Measurements from ENCODE around the gene NXN. TPM values are rescaled to one million over a fixed set of nuclear protein-coding genes. Genes with fewer than 3 reads are reported as not detected.
"Not testable (repeated sequence)": the region's sequence is repeated elsewhere in the genome, so short reads cannot be mapped to it uniquely, and the experiment has no call there.

Gene NXN
- total RNA-seq, 1 experiment from 2014 or later: 6.0 TPM

DNA sequence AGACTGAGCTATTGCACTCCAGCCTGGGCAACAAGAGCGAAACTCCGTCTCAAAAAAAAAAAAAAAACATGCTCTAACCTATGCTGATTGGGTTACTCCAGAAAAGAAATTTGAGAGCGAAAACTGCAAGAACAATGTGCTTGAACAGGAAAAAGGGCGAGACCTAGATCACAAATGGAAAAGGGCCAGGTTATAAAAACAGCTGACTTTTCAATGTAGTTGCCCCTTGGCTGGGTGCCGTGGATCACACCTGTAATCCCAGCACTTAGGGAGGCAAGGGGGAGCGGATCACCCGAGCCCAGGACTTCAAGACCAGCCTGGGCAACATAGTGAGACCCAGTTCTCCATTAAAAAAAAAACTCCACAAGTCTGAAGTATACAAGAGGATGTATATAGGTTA lies 148.6 kb downstream of the NXN start:
- no peak for TF ChIP-seq EZH2 (IDR thresholded peaks at IDR 0.05; ENCODE audit: borderline replicate concordance, low read depth, low read length, poor library complexity, severe bottlenecking)
- TF ChIP-seq, protein P1, sequence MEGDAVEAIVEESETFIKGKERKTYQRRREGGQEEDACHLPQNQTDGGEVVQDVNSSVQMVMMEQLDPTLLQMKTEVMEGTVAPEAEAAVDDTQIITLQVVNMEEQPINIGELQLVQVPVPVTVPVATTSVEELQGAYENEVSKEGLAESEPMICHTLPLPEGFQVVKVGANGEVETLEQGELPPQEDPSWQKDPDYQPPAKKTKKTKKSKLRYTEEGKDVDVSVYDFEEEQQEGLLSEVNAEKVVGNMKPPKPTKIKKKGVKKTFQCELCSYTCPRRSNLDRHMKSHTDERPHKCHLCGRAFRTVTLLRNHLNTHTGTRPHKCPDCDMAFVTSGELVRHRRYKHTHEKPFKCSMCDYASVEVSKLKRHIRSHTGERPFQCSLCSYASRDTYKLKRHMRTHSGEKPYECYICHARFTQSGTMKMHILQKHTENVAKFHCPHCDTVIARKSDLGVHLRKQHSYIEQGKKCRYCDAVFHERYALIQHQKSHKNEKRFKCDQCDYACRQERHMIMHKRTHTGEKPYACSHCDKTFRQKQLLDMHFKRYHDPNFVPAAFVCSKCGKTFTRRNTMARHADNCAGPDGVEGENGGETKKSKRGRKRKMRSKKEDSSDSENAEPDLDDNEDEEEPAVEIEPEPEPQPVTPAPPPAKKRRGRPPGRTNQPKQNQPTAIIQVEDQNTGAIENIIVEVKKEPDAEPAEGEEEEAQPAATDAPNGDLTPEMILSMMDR (conservative IDR thresholded peaks at IDR 0.05; ENCODE audit: low read depth, low read length): no peak
- Histone ChIP-seq H3K36me3 (ENCODE audit: insufficient read depth, low read length, poor library complexity, severe bottlenecking) (no peaks in the 10 kb centered on the region), H3K4me3 (ENCODE audit: low read depth, low read length, poor library complexity, severe bottlenecking) (no peak overlapping the region), H3K4me1 (ENCODE audit: insufficient read depth, low read length, poor library complexity, severe bottlenecking) (no peaks in the 10 kb centered on the region), H3K27me3 (replicated peaks; ENCODE audit: insufficient read depth, low read depth, low read length, poor library complexity) (no peaks in the 10 kb centered on the region), H3K9me3 (ENCODE audit: low read depth, low read length, poor library complexity, severe bottlenecking) (no peaks in the 10 kb centered on the region), H3K27ac (ENCODE audit: low read depth, low read length, poor library complexity, severe bottlenecking) (no peak overlapping the region)
- no peak for DNase-seq (ENCODE audit: low spot score)
- no TSS peak for BruUV-seq (replicated peaks)
- intact Hi-C loops (cut with micrococcal nuclease; ENCODE audit: unreplicated experiment): no loop called here
- ChIA-PET CTCF (no interaction called here), POLR2A (ENCODE audit: low non-redundant PET) (no interaction called here)

DNA sequence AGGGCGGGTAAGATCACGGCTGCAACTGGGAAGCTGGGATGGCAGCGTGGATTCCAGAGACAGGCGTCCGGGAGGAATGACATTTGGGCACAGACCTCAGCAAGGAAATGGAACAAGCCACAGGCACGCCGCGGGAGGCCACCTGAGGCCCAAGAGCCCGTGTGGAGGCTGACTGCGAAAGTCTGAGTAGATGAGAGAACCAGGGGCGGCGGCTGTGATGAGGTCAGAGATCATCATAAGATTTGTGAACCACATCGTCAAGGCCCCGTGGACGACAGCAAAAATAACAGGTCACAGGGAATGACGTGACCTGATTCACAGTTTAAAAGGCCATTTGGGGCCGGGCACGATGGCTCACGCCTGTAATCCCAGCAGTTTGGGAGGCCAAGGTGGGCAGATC lies 149.2 kb downstream of the NXN start:
- ChIA-PET CTCF (no interaction called here), POLR2A (ENCODE audit: low non-redundant PET) (no interaction called here)
- Histone ChIP-seq H3K36me3 (ENCODE audit: insufficient read depth, low read length, poor library complexity, severe bottlenecking) (no peaks in the 10 kb centered on the region), H3K9me3 (ENCODE audit: low read depth, low read length, poor library complexity, severe bottlenecking) (no peaks in the 10 kb centered on the region), H3K4me3 (ENCODE audit: low read depth, low read length, poor library complexity, severe bottlenecking) (no peak overlapping the region), H3K4me1 (ENCODE audit: insufficient read depth, low read length, poor library complexity, severe bottlenecking) (no peaks in the 10 kb centered on the region), H3K27me3 (replicated peaks; ENCODE audit: insufficient read depth, low read depth, low read length, poor library complexity) (no peaks in the 10 kb centered on the region), H3K27ac (ENCODE audit: low read depth, low read length, poor library complexity, severe bottlenecking) (no peak overlapping the region)
- no TSS peak for BruUV-seq (replicated peaks)
- DNase-seq (ENCODE audit: low spot score): no peak
- no peak for TF ChIP-seq EZH2 (IDR thresholded peaks at IDR 0.05; ENCODE audit: borderline replicate concordance, low read depth, low read length, poor library complexity, severe bottlenecking)
- TF ChIP-seq, protein P1 (conservative IDR thresholded peaks at IDR 0.05; ENCODE audit: low read depth, low read length): no peak
- intact Hi-C loops (cut with micrococcal nuclease; ENCODE audit: unreplicated experiment): no loop called here

DNA sequence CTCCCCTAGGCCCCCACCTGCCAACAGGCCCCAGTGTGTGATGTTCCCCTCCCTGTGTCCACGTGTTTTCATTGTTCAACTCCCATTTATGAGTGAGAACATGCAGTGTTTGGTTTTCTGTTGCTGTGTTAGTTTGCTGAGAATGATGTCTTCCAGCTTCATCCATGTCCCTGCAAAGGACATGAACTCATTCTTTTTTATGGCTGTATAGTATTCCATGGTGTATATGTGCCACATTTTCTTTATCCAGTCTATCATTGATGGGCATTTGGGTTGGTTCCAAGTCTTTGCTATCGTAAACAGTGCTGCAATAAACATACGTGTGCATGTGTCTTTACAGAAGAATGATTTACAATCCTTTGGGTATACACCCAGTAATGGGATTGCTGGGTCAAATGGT lies 150.0 kb downstream of the NXN start:
- H3K9me3 ChIP-seq (ENCODE audit: low read depth, low read length, poor library complexity, severe bottlenecking); H3K36me3 ChIP-seq (ENCODE audit: insufficient read depth, low read length, poor library complexity, severe bottlenecking); POLR2A ChIA-PET (ENCODE audit: low non-redundant PET); BruUV-seq (replicated peaks); DNase-seq (ENCODE audit: low spot score); H3K27ac ChIP-seq (ENCODE audit: low read depth, low read length, poor library complexity, severe bottlenecking); H3K4me3 ChIP-seq (ENCODE audit: low read depth, low read length, poor library complexity, severe bottlenecking); H3K4me1 ChIP-seq (ENCODE audit: insufficient read depth, low read length, poor library complexity, severe bottlenecking); H3K27me3 ChIP-seq (replicated peaks; ENCODE audit: insufficient read depth, low read depth, low read length, poor library complexity); intact Hi-C loops (cut with micrococcal nuclease; ENCODE audit: unreplicated experiment); CTCF ChIA-PET: not testable (repeated sequence)

DNA sequence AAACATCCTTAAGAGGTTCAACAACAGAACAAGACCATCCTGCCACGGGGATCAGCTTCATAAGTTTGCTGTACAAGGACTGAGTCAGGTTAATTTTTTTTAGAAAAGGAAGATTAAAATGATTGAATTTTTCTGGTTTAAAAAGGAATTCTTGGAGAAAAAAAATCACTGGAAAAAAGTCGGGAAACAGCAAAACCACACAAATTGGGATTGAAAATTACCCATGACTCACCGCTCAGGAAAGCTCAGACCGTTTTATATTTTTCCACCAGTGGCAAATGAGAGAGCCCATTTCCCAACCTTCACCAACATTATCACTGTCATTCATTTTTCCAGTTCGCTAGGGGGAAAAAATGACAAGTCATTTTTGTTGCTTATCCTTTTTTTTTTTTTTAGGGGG lies 150.8 kb downstream of the NXN start:
- Histone ChIP-seq H3K4me3 (ENCODE audit: low read depth, low read length, poor library complexity, severe bottlenecking) (no peak overlapping the region), H3K4me1 (ENCODE audit: insufficient read depth, low read length, poor library complexity, severe bottlenecking) (no peaks in the 10 kb centered on the region), H3K9me3 (ENCODE audit: low read depth, low read length, poor library complexity, severe bottlenecking) (no peaks in the 10 kb centered on the region), H3K36me3 (ENCODE audit: insufficient read depth, low read length, poor library complexity, severe bottlenecking) (no peaks in the 10 kb centered on the region), H3K27me3 (replicated peaks; ENCODE audit: insufficient read depth, low read depth, low read length, poor library complexity) (no peaks in the 10 kb centered on the region), H3K27ac (ENCODE audit: low read depth, low read length, poor library complexity, severe bottlenecking) (no peak overlapping the region)
- intact Hi-C loops (cut with micrococcal nuclease; ENCODE audit: unreplicated experiment): no loop called here
- no TSS peak for BruUV-seq (replicated peaks)
- no peak for DNase-seq (ENCODE audit: low spot score)
- ChIA-PET POLR2A (ENCODE audit: low non-redundant PET) (no interaction called here), CTCF (interaction anchor here (0.7 kb wide), 1 partner anchor 51 kb away, joined by 7 read pairs; no protein-coding TSS in a partner anchor)
- TF ChIP-seq, protein P1 (conservative IDR thresholded peaks at IDR 0.05; ENCODE audit: low read depth, low read length): no peak
- TF ChIP-seq EZH2 (IDR thresholded peaks at IDR 0.05; ENCODE audit: borderline replicate concordance, low read depth, low read length, poor library complexity, severe bottlenecking): no peak

Measured in A673 (cell line).